Stimulated activated naive B cell treated with anti-CD40 and anti-IgM and Interleukin-4, amounts not matched to agents 10 μg/mL and 1 μg/mL and 100 μg/mL, for 72 hours (primary cell): ENCODE measurements around the gene FAM83C.
A peak's percentile ranks its signal among the peaks of the same experiment; 100 is the strongest.

ENCODE experiments used
- ATAC-seq, 2 donors: fragments of 150-1000 bp; cut with Tn5 transposase; replicated peaks; 2 replicates each; pipeline ENCODE4 v1.10.0; 2021; ENCODE audit warnings: moderate library complexity in 1 of 2
- DNase-seq: peaks from one replicate; pipeline ENCODE4 v3.0.0; 2021
- H3K27ac Mint-ChIP-seq: one replicate; pipeline ENCODE4 v1.8.0; 2022; ENCODE audit warnings: mild to moderate bottlenecking, mixed read lengths
- H3K27me3 Mint-ChIP-seq, 2 donors: one replicate each; pipeline ENCODE4 v1.8.0; 2022; ENCODE audit warnings: mixed read lengths in 2 of 2
- H3K36me3 Mint-ChIP-seq, 2 donors: one replicate each; pipeline ENCODE4 v1.8.0; 2022; ENCODE audit warnings: mixed read lengths in 2 of 2, mild to moderate bottlenecking in 1 of 2
- H3K4me1 Mint-ChIP-seq, 2 donors: one replicate each; pipeline ENCODE4 v1.8.0; 2022; ENCODE audit warnings: mixed read lengths in 2 of 2, mild to moderate bottlenecking in 1 of 2
- H3K4me3 Mint-ChIP-seq, 2 donors: one replicate each; pipeline ENCODE4 v1.8.0; 2022; ENCODE audit warnings: mild to moderate bottlenecking in 2 of 2, mixed read lengths in 2 of 2, moderate library complexity in 1 of 2
- H3K9me3 Mint-ChIP-seq, 2 donors: one replicate each; pipeline ENCODE4 v1.8.0; 2022; ENCODE audit warnings: mixed read lengths in 2 of 2, mild to moderate bottlenecking in 1 of 2

FAM83C gene

DNA sequence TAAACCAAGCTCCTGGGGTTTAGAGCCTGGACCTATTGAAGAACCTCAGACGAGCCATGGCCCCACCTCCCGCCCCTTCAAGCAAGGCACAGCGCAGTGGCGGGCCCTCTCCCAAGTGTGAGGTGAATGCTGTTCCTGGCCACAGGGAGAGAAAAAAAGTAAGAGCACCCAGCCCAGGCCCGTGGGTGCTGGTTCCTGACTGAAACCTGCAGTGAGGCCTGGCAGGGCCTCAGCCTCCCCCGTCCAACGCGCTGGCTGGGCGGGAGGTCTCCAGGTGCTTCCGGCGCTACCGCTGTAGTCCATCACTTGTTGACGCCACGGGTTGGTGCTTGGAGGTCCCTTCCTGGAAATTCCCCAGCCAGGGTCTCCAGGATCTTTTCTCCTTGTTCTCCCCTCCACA lies 5.5 kb upstream of the FAM83C start:
- H3K9me3 Mint-ChIP-seq, result no peaks in the 10 kb centered on the region
- no peak overlapping the region for H3K4me3 Mint-ChIP-seq
- ATAC-seq, result no peak
- DNase-seq, result no peak
- peaks cover 0 to 1% of the 10 kb centered on the region in 2 donors for H3K4me1 Mint-ChIP-seq
- H3K27me3 Mint-ChIP-seq, result peaks cover 20 to 26% of the 10 kb centered on the region in 2 donors
- H3K27ac Mint-ChIP-seq, result no peak overlapping the region
- peaks cover 4 to 12% of the 10 kb centered on the region in 2 donors for H3K36me3 Mint-ChIP-seq

DNA sequence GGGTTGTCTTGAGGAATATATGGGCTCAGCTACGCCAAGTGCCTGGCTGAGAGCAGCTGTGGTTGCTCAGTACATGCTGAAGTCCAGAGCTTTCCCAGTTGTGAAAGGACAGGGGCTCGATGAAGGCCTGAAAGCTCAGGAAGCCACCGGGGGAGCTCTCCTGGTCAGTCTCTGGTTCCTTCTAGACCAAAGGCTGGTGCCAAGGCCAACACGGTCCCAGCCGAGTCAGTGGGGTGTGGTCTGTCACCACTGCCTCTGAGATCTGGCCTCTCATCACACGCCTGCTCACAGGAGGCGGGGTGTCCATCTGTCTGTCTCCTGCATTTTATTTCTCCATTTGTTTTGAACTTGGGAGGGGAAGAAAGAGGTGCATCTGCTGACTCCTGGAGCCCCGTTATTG lies 4.9 kb upstream of the FAM83C start:
- Mint-ChIP-seq H3K9me3 (no peaks in the 10 kb centered on the region), H3K27ac (no peak overlapping the region), H3K4me1 (peaks cover 0 to 1% of the 10 kb centered on the region in 2 donors), H3K27me3 (peaks cover 26 to 32% of the 10 kb centered on the region in 2 donors), H3K36me3 (peaks cover 4 to 10% of the 10 kb centered on the region in 2 donors), H3K4me3 (no peak overlapping the region)
- ATAC-seq (no peak), DNase-seq (no peak)

DNA sequence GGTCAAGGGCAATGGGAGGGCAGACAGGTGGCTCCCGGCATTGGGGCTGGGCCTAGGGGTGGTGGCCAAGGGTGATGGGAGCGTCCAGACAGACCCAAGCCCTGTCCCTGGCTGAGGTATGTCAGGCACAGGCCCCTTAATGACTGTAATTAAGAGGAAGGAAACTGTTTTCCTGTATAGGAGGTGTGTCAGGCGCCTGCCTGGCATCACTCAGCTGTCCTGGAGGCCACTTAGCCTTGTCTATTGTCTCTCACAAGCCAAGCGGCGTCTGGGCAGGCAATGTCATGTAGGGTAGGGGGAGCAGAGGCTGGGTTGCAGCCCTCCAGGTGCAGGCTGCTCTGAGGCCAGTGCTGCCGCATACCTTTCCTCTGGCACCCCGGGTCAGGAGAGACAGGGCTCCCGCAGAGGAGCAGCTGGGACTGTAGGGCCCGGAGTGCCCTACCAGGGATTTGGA lies 3.9 kb upstream of the FAM83C start:
- DNase-seq (no peak), ATAC-seq (no peak)
- peaks cover 0 to 1% of the 10 kb centered on the region in 2 donors for H3K4me1 Mint-ChIP-seq
- peaks cover 27 to 35% of the 10 kb centered on the region in 2 donors for H3K27me3 Mint-ChIP-seq
- no peak overlapping the region for H3K4me3 Mint-ChIP-seq
- no peaks in the 10 kb centered on the region for H3K9me3 Mint-ChIP-seq
- peaks cover 0 to under 1% of the 10 kb centered on the region in 2 donors for H3K36me3 Mint-ChIP-seq
- no peak overlapping the region for H3K27ac Mint-ChIP-seq

DNA sequence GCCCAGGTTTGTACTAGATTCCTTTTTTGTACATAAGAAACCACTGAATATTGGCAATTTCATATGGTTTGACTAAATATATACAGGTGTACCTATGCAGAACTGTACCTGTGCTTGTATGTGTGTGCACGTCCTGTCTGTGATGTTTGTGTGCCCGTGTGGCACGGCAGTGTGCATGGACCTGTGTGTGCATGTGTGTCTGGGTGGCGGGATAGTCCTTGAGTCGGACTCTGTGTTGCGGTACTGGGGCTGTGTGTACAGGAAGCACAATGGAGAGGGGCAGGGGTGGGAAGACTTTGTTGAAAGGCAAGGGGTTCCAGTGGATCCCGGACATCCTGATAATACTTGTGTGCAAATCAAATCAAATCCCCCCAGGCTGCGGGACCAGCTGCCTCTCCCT lies 3.4 kb upstream of the FAM83C start:
- H3K9me3 Mint-ChIP-seq, result no peaks in the 10 kb centered on the region
- no peaks in the 10 kb centered on the region for H3K36me3 Mint-ChIP-seq
- H3K4me3 Mint-ChIP-seq, result no peak overlapping the region
- peaks cover 0 to 1% of the 10 kb centered on the region in 2 donors for H3K4me1 Mint-ChIP-seq
- H3K27ac Mint-ChIP-seq, result no peak overlapping the region
- no peak for DNase-seq
- ATAC-seq, result no peak
- H3K27me3 Mint-ChIP-seq, result peaks cover 30 to 37% of the 10 kb centered on the region in 2 donors

DNA sequence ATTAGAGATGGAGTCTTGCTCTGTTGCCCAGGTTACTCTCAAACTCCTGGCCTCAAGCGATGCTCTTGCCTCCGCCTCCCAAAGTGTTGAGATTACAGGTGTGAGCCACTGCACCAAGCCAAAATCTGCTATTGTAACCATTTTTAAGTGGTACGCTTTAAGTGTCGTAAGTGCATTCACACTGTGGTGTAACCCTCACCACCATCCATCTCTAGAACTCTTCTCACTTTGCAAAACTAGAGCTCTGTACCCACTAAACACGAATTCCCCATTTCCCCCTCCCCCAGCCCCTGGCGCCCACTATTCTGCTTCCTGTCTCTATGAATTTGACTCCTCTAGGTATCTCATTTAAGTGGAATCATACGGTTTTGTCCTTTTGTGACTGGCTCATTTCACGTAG lies 2.8 kb upstream of the FAM83C start:
- DNase-seq, result no peak
- Mint-ChIP-seq H3K36me3 (no peaks in the 10 kb centered on the region), H3K27ac (no peak overlapping the region), H3K27me3 (peaks cover 30 to 39% of the 10 kb centered on the region in 2 donors), H3K4me3 (no peak overlapping the region), H3K9me3 (no peaks in the 10 kb centered on the region), H3K4me1 (peaks cover 0 to 1% of the 10 kb centered on the region in 2 donors)
- no peak for ATAC-seq

DNA sequence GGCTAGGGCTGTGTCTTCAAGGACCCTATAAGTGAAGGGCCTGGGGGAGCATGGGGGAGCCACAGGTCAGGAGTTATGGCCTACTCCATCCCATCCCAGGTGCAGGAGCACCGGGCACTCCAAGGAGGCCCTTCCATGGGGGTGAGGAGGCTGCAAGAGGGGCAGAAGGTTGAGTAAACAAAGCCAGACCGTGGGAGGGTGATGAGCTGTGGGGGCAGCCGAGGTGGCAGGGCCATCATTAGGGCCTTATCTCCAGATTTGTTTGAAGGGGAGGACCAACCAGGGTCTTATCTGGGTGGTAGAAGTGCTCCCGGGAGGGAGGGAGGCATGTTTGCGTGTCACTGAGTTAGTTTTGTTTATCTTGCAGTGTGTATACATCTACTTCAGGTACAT lies 2.1 kb upstream of the FAM83C start:
- no peaks in the 10 kb centered on the region for H3K9me3 Mint-ChIP-seq
- H3K27me3 Mint-ChIP-seq, result peaks cover 30 to 42% of the 10 kb centered on the region in 2 donors
- no peak for DNase-seq
- no peak for ATAC-seq
- H3K36me3 Mint-ChIP-seq, result no peaks in the 10 kb centered on the region
- H3K27ac Mint-ChIP-seq, result no peak overlapping the region
- H3K4me1 Mint-ChIP-seq, result peaks cover 0 to 1% of the 10 kb centered on the region in 2 donors
- H3K4me3 Mint-ChIP-seq, result no peak overlapping the region

DNA sequence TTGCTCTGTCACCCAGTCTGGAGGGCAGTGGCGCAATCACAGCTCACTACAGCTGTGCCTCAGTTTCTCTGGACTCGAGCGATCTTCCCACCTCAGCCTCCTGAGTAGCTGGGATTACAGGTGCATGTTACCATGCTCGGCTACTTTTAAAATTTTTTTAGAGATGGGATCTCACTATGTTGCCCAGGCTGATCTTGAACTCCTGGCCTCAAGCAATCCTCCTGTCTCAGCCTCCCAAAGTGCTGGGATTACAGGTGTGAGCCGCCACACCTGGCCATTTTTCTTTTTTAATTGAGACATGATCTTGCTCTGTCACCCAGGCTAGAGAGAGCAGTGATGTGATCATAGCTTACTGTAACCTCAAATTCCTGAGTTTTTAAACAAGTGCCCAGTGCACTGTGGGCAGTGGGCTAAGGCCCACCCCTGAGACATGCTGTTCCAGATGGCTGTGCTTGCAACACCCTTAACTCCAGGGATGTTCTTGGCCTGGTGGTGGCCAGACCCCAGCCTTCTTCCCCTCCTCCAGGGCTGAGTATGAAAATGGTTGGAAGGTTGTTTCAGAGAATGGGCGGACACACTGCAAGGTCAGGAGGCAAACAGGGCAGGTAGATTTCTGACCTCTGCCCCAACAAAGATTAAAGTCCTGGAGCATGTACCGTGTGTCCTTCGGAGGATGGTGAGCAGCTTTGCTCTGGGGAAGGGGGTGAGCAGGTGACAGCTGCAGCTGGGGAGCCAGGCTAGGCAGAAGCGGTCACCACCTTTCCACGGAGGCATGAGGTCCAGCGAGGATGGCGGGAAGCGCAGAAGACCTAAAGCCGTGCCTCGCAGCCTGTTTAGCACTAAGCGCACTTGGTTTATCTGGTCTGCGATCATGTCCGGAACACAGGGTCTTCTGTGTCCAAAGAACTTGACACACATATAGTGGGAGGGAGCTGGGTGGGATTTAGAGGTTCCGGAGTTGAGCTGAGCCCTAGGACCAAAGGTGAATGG lies 1.4 kb upstream of the FAM83C start:
- Mint-ChIP-seq H3K9me3 (no peaks in the 10 kb centered on the region), H3K36me3 (no peaks in the 10 kb centered on the region), H3K27ac (no peak overlapping the region), H3K4me3 (no peak overlapping the region), H3K27me3 (peaks cover 30 to 42% of the 10 kb centered on the region in 2 donors), H3K4me1 (no peaks in the 10 kb centered on the region)
- no peak for DNase-seq
- no peak for ATAC-seq

DNA sequence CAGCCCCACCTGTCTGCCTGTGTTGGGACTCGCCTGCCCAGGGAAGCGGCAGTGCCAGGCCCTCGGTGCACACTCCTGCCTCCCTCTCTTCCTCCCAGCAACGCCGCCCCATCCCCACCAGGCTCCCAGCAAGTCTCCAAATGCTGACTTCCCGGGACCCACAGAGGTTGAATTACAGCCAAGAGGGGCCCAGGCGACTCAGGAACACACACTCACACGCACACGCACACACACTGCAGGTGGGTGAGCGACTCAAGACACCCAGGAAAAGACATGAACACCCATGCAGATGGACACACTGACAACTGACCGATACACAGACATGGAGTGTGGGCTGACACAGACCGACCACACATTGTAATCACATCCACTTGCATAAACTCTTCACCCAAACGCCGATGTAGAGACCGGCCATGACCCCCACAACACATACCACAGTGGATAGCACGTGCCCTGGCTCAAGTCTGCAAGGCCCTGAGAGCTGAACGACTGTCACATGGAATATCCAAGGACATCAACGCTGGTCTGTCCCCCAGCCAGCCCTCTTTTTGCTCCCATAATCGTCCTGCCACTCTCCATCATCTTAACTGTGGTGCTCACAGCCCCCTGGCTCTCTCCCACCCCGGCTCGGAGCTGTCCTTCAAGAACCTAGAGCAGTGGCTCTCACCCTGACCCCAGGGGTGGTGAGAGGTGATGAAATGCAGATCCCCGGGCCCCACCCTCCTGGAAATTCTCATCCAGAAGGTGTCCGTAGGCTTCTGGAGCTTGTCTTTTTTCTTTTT lies 470 bp upstream of the FAM83C start:
- DNase-seq (no peak), ATAC-seq (no peak)
- H3K4me1 Mint-ChIP-seq, result no peaks in the 10 kb centered on the region
- peaks cover 30 to 42% of the 10 kb centered on the region in 2 donors for H3K27me3 Mint-ChIP-seq
- H3K9me3 Mint-ChIP-seq, result no peaks in the 10 kb centered on the region
- H3K27ac Mint-ChIP-seq, result peak overlapping the region; percentile 28
- H3K36me3 Mint-ChIP-seq, result no peaks in the 10 kb centered on the region
- H3K4me3 Mint-ChIP-seq, result no peak overlapping the region

DNA sequence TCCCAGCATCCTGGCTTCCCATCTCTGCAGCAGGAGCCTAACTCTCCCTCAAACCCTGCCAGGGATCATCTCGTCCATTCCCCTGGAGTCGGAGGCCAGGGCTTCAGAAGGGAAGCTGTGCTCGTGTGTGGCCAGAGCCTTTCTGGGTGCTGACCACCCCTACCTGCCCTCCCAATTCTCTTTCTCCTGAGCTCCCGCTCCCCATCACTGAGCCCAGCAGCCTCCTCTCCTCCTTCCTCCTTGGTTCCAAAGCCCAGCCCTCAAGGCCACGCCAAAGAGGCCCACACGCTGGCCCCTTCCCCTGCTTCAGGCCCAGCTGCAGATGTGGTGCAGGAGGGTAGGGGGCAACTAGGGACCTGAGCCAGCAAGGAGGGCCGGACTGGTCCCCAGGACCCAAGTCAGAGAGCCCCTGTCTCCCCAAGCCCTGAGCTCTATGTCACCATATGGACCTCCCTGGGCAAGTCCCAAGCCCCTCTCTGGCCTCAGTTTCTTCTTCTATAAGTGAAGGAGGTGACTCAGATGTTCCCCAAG lies 1.3 kb downstream of the FAM83C start:
- H3K4me3 Mint-ChIP-seq, result no peak overlapping the region
- peaks cover 2% of the 10 kb centered on the region in 2 donors for H3K4me1 Mint-ChIP-seq
- H3K27ac Mint-ChIP-seq, result no peak overlapping the region
- H3K27me3 Mint-ChIP-seq, result peaks cover 30 to 42% of the 10 kb centered on the region in 2 donors
- ATAC-seq, result no peak
- H3K36me3 Mint-ChIP-seq, result no peaks in the 10 kb centered on the region
- H3K9me3 Mint-ChIP-seq, result no peaks in the 10 kb centered on the region
- DNase-seq, result no peak

DNA sequence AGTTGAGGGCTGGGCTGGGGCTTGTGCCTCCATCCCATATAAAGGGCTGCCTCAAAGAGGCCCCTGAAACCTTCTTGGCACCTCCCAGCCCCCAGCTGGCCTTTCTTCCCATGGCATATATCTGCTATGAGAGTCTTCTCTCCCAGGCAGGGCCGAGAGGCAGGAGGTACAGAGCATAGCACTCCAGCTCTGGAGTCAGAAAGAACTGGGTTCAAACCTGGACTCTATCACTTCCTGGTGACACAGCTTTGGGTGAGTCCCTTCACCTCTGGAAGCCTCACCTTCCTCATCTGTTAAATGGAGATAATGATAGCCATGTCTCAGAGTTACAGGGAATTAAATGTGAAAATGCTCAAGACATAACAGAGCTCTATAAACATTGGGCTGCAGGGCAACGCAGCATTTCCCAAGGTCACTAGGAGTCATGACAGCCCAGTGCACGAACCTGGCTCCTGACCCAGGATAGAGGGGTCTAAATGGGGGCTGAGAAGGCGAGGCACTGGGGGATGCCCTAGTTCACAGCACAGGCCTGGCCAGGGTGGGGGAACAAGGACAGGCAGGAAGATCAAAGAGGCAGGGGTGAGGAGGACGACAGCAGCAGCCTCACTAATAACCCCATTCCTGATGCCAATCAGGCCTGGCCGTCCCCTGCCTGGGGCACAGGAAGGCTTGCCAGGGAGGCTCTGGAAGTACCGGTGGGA lies 1.9 kb downstream of the FAM83C start:
- Mint-ChIP-seq H3K27ac (no peak overlapping the region), H3K36me3 (no peaks in the 10 kb centered on the region), H3K4me1 (peaks cover 7 to 8% of the 10 kb centered on the region in 2 donors), H3K9me3 (no peaks in the 10 kb centered on the region), H3K4me3 (no peak overlapping the region), H3K27me3 (peaks cover 24 to 36% of the 10 kb centered on the region in 2 donors)
- ATAC-seq, result no peak
- no peak for DNase-seq

DNA sequence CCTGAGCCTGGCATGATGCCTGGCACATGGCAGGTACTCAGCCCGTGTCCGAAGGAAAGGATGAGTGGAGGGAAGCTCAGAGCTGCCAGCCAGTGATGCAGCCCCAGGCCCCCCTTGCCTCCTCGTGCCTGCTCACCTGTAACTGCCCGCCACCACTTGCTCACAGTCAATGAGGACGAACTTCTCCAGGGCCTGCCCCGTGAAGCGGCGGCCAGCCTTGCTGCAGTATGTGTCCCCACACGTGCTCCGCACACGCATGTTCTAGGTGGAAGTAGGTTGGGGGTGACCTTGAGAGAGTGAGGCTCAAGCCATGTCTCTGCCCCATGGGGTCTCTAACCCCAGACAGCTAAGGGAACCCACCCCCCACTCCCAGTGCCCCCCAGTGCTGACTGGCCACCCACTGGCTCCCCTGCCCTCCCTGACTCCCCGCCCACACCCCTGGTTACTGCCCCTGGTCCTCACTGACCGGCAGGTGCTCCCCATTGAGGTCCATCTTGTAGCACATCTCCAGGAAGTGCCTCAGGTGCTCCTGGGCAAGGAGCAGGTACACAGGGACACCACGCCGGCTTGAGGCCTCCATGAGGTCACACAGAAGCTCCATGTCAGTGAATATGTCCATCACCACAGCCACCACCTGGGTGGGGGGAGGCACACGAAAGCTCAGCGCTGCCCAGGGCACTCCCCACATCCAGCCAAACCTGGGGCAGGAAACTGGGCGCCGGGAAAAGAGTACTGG lies 3.7 kb downstream of the FAM83C start:
- Mint-ChIP-seq H3K27me3 (peaks cover 15 to 23% of the 10 kb centered on the region in 2 donors), H3K4me3 (no peak overlapping the region), H3K9me3 (no peaks in the 10 kb centered on the region), H3K27ac (peak overlapping the region; percentile 75), H3K36me3 (peaks cover 0 to 5% of the 10 kb centered on the region in 2 donors), H3K4me1 (peaks cover 12 to 21% of the 10 kb centered on the region in 2 donors)
- no peak for DNase-seq
- ATAC-seq, result no peak

DNA sequence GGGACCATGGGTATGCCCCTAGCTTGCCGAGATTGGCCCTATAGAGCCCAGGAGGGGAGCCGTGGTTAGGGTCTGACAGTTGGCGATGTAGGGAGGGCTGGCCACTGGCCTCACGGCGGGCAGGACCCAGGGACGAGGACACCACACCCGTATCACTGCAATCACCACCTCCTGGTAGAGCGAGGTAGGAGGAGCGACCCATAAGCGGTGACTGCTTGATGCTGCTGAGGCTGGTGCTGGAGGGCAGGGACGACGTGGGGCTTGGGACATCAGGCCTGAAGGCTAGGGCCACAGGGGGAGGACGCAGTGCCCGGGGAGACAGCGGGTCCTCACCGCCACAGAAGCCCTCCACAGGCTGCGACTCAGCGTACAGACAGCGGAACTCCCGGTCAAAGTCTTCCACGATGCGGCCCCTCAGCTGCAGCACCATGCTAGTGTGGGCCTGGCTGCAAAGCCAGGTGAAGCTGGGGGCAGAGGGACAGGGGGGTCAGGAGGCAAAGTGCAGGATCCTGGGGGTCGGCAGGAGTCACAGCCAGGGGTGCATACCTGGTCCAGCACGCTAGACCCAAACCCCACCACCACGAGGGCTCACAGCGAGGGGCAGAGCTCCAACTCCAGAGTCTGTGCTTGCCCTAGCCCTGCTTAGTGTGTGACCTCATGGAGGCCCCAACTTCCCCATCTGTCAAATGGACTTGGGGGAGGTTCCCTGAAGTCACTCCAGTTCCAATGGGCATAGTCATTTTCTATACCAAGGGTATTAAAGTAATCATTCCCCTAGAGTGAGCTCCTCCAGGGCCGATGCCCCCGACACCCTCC lies 4.5 kb downstream of the FAM83C start:
- Mint-ChIP-seq H3K27me3 (peaks cover 10 to 15% of the 10 kb centered on the region in 2 donors), H3K9me3 (no peaks in the 10 kb centered on the region), H3K4me1 (peaks cover 16 to 27% of the 10 kb centered on the region in 2 donors), H3K27ac (no peak overlapping the region), H3K36me3 (peaks cover 0 to 8% of the 10 kb centered on the region in 2 donors), H3K4me3 (no peak overlapping the region)
- ATAC-seq, result no peak
- DNase-seq, result no peak
